ENCODE measurements around the gene TOPBP1. TPM values are rescaled to one million over a fixed set of nuclear protein-coding genes. Genes with fewer than 3 reads are reported as not detected.

Gene TOPBP1
- total RNA-seq, 1 experiment from 2014 or later: 51.5 TPM

DNA sequence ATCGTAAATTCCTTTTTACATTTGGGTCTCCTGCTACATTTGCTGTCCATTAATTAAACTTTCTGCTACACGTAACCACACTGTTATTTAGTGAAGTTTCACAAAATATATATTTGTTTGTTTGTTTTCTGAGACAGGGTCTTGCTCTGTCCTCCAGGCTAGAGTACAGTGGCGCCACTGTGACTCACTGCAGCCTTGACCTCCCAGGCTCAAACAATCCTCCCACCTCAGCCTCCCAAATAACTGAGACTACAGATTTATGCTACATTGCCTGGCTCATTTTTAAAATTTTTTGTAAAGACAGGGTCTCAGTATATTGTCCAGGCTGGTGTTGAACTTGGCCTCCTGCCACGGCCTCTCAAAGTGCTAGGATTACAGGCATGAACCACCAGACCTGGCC lies 20.5 kb downstream of the TOPBP1 start:
- Histone ChIP-seq H2BK5ac (ENCODE audit: insufficient read length, low read length) (no peak overlapping the region), H3K79me1 (ENCODE audit: insufficient read depth, low read depth, low read length, poor library complexity, severe bottlenecking) (no peaks in the 10 kb centered on the region), H2AFZ (ENCODE audit: low read length) (no peak overlapping the region), H3K23ac (ENCODE audit: insufficient read length, low read depth, low read length) (no peak overlapping the region), H2BK120ac (ENCODE audit: low read depth, low read length, poor library complexity, severe bottlenecking) (no peak overlapping the region), H3K27me3 (ENCODE audit: insufficient read depth, low read length) (no peaks in the 10 kb centered on the region), H2AK5ac (ENCODE audit: insufficient read length, low read length) (no peak overlapping the region), H2BK15ac (ENCODE audit: low read depth, low read length) (no peak overlapping the region), H3K4me2 (ENCODE audit: insufficient read depth, insufficient read length, low read length) (no peak overlapping the region), H2BK12ac (ENCODE audit: insufficient read length, low read depth, low read length) (no peak overlapping the region), H4K91ac (ENCODE audit: insufficient read length, low read depth, low read length) (no peak overlapping the region), H3K9me3 (ENCODE audit: control insufficient read depth, low read depth, low read length) (no peaks in the 10 kb centered on the region), H4K20me1 (ENCODE audit: control insufficient read depth, insufficient read depth, insufficient read length) (no peaks in the 10 kb centered on the region), H3K79me2 (ENCODE audit: insufficient read depth, low read length) (no peaks in the 10 kb centered on the region), H3K23me2 (ENCODE audit: insufficient read length, low read depth, low read length, poor library complexity, severe bottlenecking) (no peaks in the 10 kb centered on the region), H3T11ph (ENCODE audit: low read length) (no peak overlapping the region), H2BK20ac (ENCODE audit: low read depth, low read length, poor library complexity, severe bottlenecking) (no peak overlapping the region), H3K4me1 (ENCODE audit: insufficient read depth, low read length) (no peaks in the 10 kb centered on the region), H3K9ac (ENCODE audit: extremely low read depth, insufficient read length, low read length) (no peak overlapping the region), H3K18ac (ENCODE audit: insufficient read length, low read depth, low read length) (no peak overlapping the region), H3K4ac (ENCODE audit: low read depth, low read length) (no peak overlapping the region), H4K8ac (replicated peaks; ENCODE audit: insufficient read length, low read depth, low read length) (no peak overlapping the region), H3K14ac (ENCODE audit: insufficient read depth, low read length) (no peak overlapping the region), H3K56ac (ENCODE audit: insufficient read length, low read depth, low read length) (no peak overlapping the region), H4K5ac (ENCODE audit: insufficient read length, low read depth, low read length) (no peak overlapping the region), H3K27ac (ENCODE audit: insufficient read length, low read depth, low read length) (no peak overlapping the region)
- no peak overlapping the region for H3K27ac Mint-ChIP-seq
- TF ChIP-seq, protein P1, sequence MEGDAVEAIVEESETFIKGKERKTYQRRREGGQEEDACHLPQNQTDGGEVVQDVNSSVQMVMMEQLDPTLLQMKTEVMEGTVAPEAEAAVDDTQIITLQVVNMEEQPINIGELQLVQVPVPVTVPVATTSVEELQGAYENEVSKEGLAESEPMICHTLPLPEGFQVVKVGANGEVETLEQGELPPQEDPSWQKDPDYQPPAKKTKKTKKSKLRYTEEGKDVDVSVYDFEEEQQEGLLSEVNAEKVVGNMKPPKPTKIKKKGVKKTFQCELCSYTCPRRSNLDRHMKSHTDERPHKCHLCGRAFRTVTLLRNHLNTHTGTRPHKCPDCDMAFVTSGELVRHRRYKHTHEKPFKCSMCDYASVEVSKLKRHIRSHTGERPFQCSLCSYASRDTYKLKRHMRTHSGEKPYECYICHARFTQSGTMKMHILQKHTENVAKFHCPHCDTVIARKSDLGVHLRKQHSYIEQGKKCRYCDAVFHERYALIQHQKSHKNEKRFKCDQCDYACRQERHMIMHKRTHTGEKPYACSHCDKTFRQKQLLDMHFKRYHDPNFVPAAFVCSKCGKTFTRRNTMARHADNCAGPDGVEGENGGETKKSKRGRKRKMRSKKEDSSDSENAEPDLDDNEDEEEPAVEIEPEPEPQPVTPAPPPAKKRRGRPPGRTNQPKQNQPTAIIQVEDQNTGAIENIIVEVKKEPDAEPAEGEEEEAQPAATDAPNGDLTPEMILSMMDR (conservative IDR thresholded peaks at IDR 0.05): no peak
- H3K27me3 Mint-ChIP-seq (ENCODE audit: low read depth): no peaks in the 10 kb centered on the region
- no peak overlapping the region for H3K4me3 Mint-ChIP-seq
- peaks cover 46 to 80% (median 79%) of the 10 kb centered on the region in 3 experiments for H3K36me3 Mint-ChIP-seq (ENCODE audit: insufficient read depth in 1 of 3, low read depth in 3 of 3)
- DNase-seq: no peak
- H3K9me3 Mint-ChIP-seq: no peaks in the 10 kb centered on the region; a peak in 1 of 5 replicates
- WGBS (ENCODE audit: extremely low coverage, insufficient read length, low lambda C conversion rate): no CpG with 5 or more reads among the region's 4 CpGs
- H3K4me1 Mint-ChIP-seq: no peaks in the 10 kb centered on the region

Measured in H9 (cell line).